Small intestine (tissue), 7 donors: ENCODE measurements around the gene MTMR12. TPM values are rescaled to one million over a fixed set of nuclear protein-coding genes. Genes with fewer than 3 reads are reported as not detected.
"Not testable (repeated sequence)": the region's sequence is repeated elsewhere in the genome, so short reads cannot be mapped to it uniquely, and the experiment has no call there.

Experiments
- DNase-seq, 2 donors: peaks; one replicate each; pipeline versions ENCODE4 v3.0.0 to v3.0.0-alpha.2; 2013
- FAIRE-seq: peaks from 2 replicates; lab custom pipeline; 2012; peaks lifted over from hg19 to GRCh38; lab: Jason Lieb, UNC
- H3K27ac ChIP-seq, 3 donors: one replicate each; pipeline ENCODE4 v1.5.1; 2013; ENCODE audit warnings: low read length in 2 of 3, mild to moderate bottlenecking in 2 of 3, control low read depth in 1 of 3, inconsistent platforms in 1 of 3, low read depth in 1 of 3, moderate library complexity in 1 of 3
- H3K27me3 ChIP-seq, 3 donors: one replicate each; pipeline ENCODE4 v1.6.1; 2013; ENCODE audit warnings: low read length in 3 of 3, inconsistent platforms in 1 of 3; ENCODE audit not compliant: control insufficient read depth in 3 of 3, insufficient read depth in 3 of 3
- H3K36me3 ChIP-seq, 3 donors: one replicate each; pipeline ENCODE4 v1.6.1; 2013; ENCODE audit warnings: low read length in 3 of 3, inconsistent platforms in 1 of 3, low read depth in 1 of 3, mild to moderate bottlenecking in 1 of 3, moderate library complexity in 1 of 3; ENCODE audit not compliant: control insufficient read depth in 3 of 3, insufficient read depth in 2 of 3
- H3K4me1 ChIP-seq, 3 donors: one replicate each; pipeline ENCODE4 v1.6.1; 2013; ENCODE audit warnings: low read length in 2 of 3, inconsistent platforms in 1 of 3, low read depth in 1 of 3, mild to moderate bottlenecking in 1 of 3, moderate library complexity in 1 of 3; ENCODE audit not compliant: control insufficient read depth in 3 of 3, insufficient read depth in 2 of 3
- H3K4me3 ChIP-seq, 3 donors: one replicate each; pipeline ENCODE4 v1.5.1; 2013; ENCODE audit warnings: low read length in 3 of 3, control low read depth in 1 of 3, inconsistent platforms in 1 of 3, low read depth in 1 of 3, mild to moderate bottlenecking in 1 of 3, moderate library complexity in 1 of 3
- H3K9me3 ChIP-seq, 2 donors: one replicate each; pipeline ENCODE4 v1.6.1; 2013; ENCODE audit warnings: low read depth in 1 of 2, low read length in 1 of 2; ENCODE audit not compliant: control insufficient read depth in 2 of 2, insufficient read depth in 1 of 2
- WGBS, 3 donors: extraction: QIAGEN DNeasy Blood & Tissue Kit; methylation state at CpG; one replicate each; pipeline ENCODE4 v1.1.7; 2013; 5-methylcytosine and 5-hydroxymethylcytosine counted together
- polyA plus RNA-seq, 4 donors: library from polyadenylated mRNA; stranded (reverse) in 3 of 4; unstranded in 1 of 4; fragments of 200-250 nt in 3 of 4; fragments of 120-200 nt in 1 of 4; gene quantifications; one replicate each; pipeline versions ENCODE4 v1.2.1 to v1.2.3, GENCODE V29; 2013
- donor health status: healthy with polysubstance abuse.
- donor health status: control.
- donor health status: control.
- donor health status: Bipolar disorder and iron deficiency.
- donor health status: healthy.

Gene MTMR12
- polyA plus RNA-seq, 4 donors = 5.9 to 19.2 (median 9.6) TPM

- Histone ChIP-seq H3K9me3 (peaks cover 0 to 3% of the 10 kb centered on the region in 2 donors), H3K27ac (no peak overlapping the region), H3K4me1 (peaks cover 0 to 1% (median 0%) of the 10 kb centered on the region in 3 donors), H3K36me3 (peaks cover 4 to 46% (median 17%) of the 10 kb centered on the region in 3 donors), H3K27me3 (no peaks in the 10 kb centered on the region), H3K4me3 (no peak overlapping the region)
- no peak for FAIRE-seq
- no peak for DNase-seq
- WGBS, 3 donors = 87 to 97% (median 96%) methylated on average over 12 of the region's 12 CpGs
Observed at GRCh38 chr5:32228816-32229215, 83.9 kb downstream of the MTMR12 start.

- 66 to 73% (median 72%) methylated on average over 5 of the region's 5 CpGs for WGBS, 3 donors
- Histone ChIP-seq H3K4me3 (no peak overlapping the region), H3K4me1 (no peaks in the 10 kb centered on the region), H3K9me3 (peaks cover 0 to 3% of the 10 kb centered on the region in 2 donors), H3K27me3 (no peaks in the 10 kb centered on the region), H3K36me3 (peaks cover 4 to 20% (median 8%) of the 10 kb centered on the region in 3 donors), H3K27ac (no peak overlapping the region)
- FAIRE-seq = no peak
- no peak for DNase-seq
Observed at GRCh38 chr5:32225445-32225844, 87.3 kb downstream of the MTMR12 start.

GRCh38 chr5:32223972-32224609, 88.6 kb downstream of the MTMR12 start:
- H3K27ac ChIP-seq = no peak overlapping the region
- H3K4me3 ChIP-seq = no peak overlapping the region
- peaks cover 0 to 3% of the 10 kb centered on the region in 2 donors for H3K9me3 ChIP-seq
- 69 to 96% (median 91%) methylated on average over 1 of the region's 1 CpG for WGBS, 3 donors
- H3K27me3 ChIP-seq = no peaks in the 10 kb centered on the region
- H3K4me1 ChIP-seq = no peaks in the 10 kb centered on the region
- DNase-seq = no peak
- peaks cover 0 to 12% (median 2%) of the 10 kb centered on the region in 3 donors for H3K36me3 ChIP-seq
- FAIRE-seq = no peak

GRCh38 chr5:32222723-32223470, 89.8 kb downstream of the MTMR12 start:
- Histone ChIP-seq H3K4me1 (no peaks in the 10 kb centered on the region), H3K27me3 (no peaks in the 10 kb centered on the region), H3K4me3 (no peak overlapping the region), H3K27ac (no peak overlapping the region), H3K36me3 (peaks cover 0 to 5% (median 0%) of the 10 kb centered on the region in 3 donors), H3K9me3 (peaks cover 0 to 3% of the 10 kb centered on the region in 2 donors)
- no peak for FAIRE-seq
- no peak for DNase-seq
- WGBS, 3 donors = 87 to 90% (median 87%) methylated on average over 5 of the region's 5 CpGs

- Histone ChIP-seq H3K4me1 (no peaks in the 10 kb centered on the region), H3K27me3 (no peaks in the 10 kb centered on the region), H3K9me3 (no peaks in the 10 kb centered on the region), H3K4me3 (no peak overlapping the region), H3K36me3 (no peaks in the 10 kb centered on the region), H3K27ac (no peak overlapping the region)
- whole genome bisulfite sequencing, 3 donors = 56 to 66% (median 66%) methylated on average over 12 of the region's 12 CpGs
- DNase-seq (peak in 1 of 2 donors; percentile 26), FAIRE-seq (no peak)
Observed at GRCh38 chr5:32217886-32218396, 94.8 kb downstream of the MTMR12 start.

GRCh38 chr5:32214344-32214743, 98.4 kb downstream of the MTMR12 start:
- not testable (repeated sequence) for H3K27ac ChIP-seq, H3K4me1 ChIP-seq, H3K4me3 ChIP-seq, FAIRE-seq, H3K27me3 ChIP-seq, DNase-seq, H3K36me3 ChIP-seq, H3K9me3 ChIP-seq
- 90 to 96% (median 95%) methylated on average over 1 of the region's 1 CpG for WGBS, 3 donors

GRCh38 chr5:32210151-32210550, 102.6 kb downstream of the MTMR12 start:
- Histone ChIP-seq H3K9me3 (peaks cover 0 to 6% of the 10 kb centered on the region in 2 donors), H3K4me3 (no peak overlapping the region), H3K36me3 (no peaks in the 10 kb centered on the region), H3K4me1 (peaks cover 0 to 3% (median 0%) of the 10 kb centered on the region in 3 donors), H3K27me3 (no peaks in the 10 kb centered on the region), H3K27ac (no peak overlapping the region)
- WGBS, 3 donors = 77 to 95% (median 92%) methylated on average over 3 of the region's 3 CpGs
- no peak for DNase-seq
- no peak for FAIRE-seq

- 96 to 100% methylated on average over 8 to 16 of the region's 31 CpGs; no CpG with 5 or more reads in 1 of the 3 donors for WGBS, 3 donors
- not testable (repeated sequence) for H3K4me1 ChIP-seq, H3K27ac ChIP-seq, FAIRE-seq, H3K4me3 ChIP-seq, H3K36me3 ChIP-seq, H3K9me3 ChIP-seq, DNase-seq, H3K27me3 ChIP-seq
Observed at GRCh38 chr5:32208837-32209236, 103.9 kb downstream of the MTMR12 start.
